Neural cell (in vitro differentiated cells): ENCODE data around the gene ELFN1. TPM values are rescaled to one million over a fixed set of nuclear protein-coding genes. Genes with fewer than 3 reads are reported as not detected.

Source experiments
- H2AFZ ChIP-seq: fragments of 200-600, 300-800 bp; sonication (generic), shearing (Covaris generic); 2 replicates; pipeline ENCODE4 v1.6.0; 2014; ENCODE audit warnings: low read depth, mild to moderate bottlenecking, antibody characterized with exemption, low read length, moderate library complexity
- H3F3A ChIP-seq: fragments of 200-600 bp; shearing (Covaris generic); 2 replicates; pipeline ENCODE4 v1.6.1; 2016; ENCODE audit warnings: mild to moderate bottlenecking, moderate library complexity, mixed read lengths, antibody characterized with exemption, low read length; ENCODE audit not compliant: insufficient read depth, poor library complexity, severe bottlenecking
- H3K27ac ChIP-seq: fragments of 200-600, 300-800 bp; sonication (generic), shearing (Covaris generic); 2 replicates; pipeline ENCODE4 v1.5.1; 2014; ENCODE audit warnings: mild to moderate bottlenecking, low read length, moderate library complexity
- H3K27me3 ChIP-seq: fragments of 300-800, 200-600 bp; sonication (generic), shearing (Covaris generic); 2 replicates; pipeline ENCODE4 v1.6.0; 2014; ENCODE audit warnings: mild to moderate bottlenecking, low read depth, low read length, moderate library complexity; ENCODE audit not compliant: insufficient read depth
- H3K36me3 ChIP-seq: fragments of 300-800, 200-600 bp; sonication (generic), shearing (Covaris generic); 2 replicates; pipeline ENCODE4 v1.5.1; 2014; ENCODE audit warnings: mild to moderate bottlenecking, antibody characterized with exemption, low read length, moderate library complexity; ENCODE audit not compliant: insufficient read depth
- H3K4me2 ChIP-seq: fragments of 300-800, 200-600 bp; sonication (generic), shearing (Covaris generic); 2 replicates; pipeline ENCODE4 v1.6.0; 2014; ENCODE audit warnings: mild to moderate bottlenecking, low read length
- H3K4me3 ChIP-seq: fragments of 300-800, 200-600 bp; sonication (generic), shearing (Covaris generic); 2 replicates; pipeline ENCODE4 v1.5.1; 2014; ENCODE audit warnings: mild to moderate bottlenecking, low read length, moderate library complexity
- H3K79me2 ChIP-seq: fragments of 200-600 bp; shearing (Covaris generic); replicated peaks from 2 replicates; pipeline ENCODE4 v1.6.0; 2014; ENCODE audit warnings: mild to moderate bottlenecking, low read length, moderate library complexity; ENCODE audit not compliant: insufficient read depth
- H3K9ac ChIP-seq: fragments of 300-800, 200-600 bp; sonication (generic), shearing (Covaris generic); 2 replicates; pipeline ENCODE4 v1.6.1; 2016; ENCODE audit warnings: mild to moderate bottlenecking, low read length, mixed read lengths
- H3K9me2 ChIP-seq: fragments of 200-600 bp; shearing (Covaris generic); 2 replicates; pipeline ENCODE4 v1.6.1; 2016; ENCODE audit warnings: mild to moderate bottlenecking, low read length, mixed read lengths; ENCODE audit not compliant: insufficient read depth
- H3K9me3 ChIP-seq: fragments of 200-600, 300-800 bp; sonication (generic), shearing (Covaris generic); 2 replicates; pipeline ENCODE4 v1.6.1; 2016; ENCODE audit warnings: mild to moderate bottlenecking, mixed run types, low read length, moderate library complexity, mixed read lengths
- H4K20me1 ChIP-seq: fragments of 200-600 bp; shearing (Covaris generic); 2 replicates; pipeline ENCODE4 v1.6.1; 2016; ENCODE audit warnings: mild to moderate bottlenecking, mixed run types; ENCODE audit not compliant: insufficient read depth
- CTCF ChIP-seq: fragments of 450-650 bp; IDR thresholded peaks from 2 replicates; pipeline ENCODE4 v1.5.1; 2014; ENCODE audit warnings: antibody characterized with exemption, mild to moderate bottlenecking, moderate library complexity; ENCODE audit not compliant: poor library complexity, severe bottlenecking
- EP300 ChIP-seq: fragments of 450-650 bp; conservative IDR thresholded peaks from 2 replicates; pipeline ENCODE4 v1.6.1; 2014; ENCODE audit warnings: antibody characterized with exemption, mild to moderate bottlenecking, moderate library complexity; ENCODE audit not compliant: poor library complexity, severe bottlenecking
- EZH2 ChIP-seq: fragments of 200-600, 300-800 bp; shearing (Covaris generic), sonication (generic); IDR thresholded peaks from 2 replicates; pipeline ENCODE4 v1.6.1; 2014; ENCODE audit warnings: antibody characterized with exemption, low read length, borderline replicate concordance, mild to moderate bottlenecking; ENCODE audit not compliant: insufficient read depth, poor library complexity, severe bottlenecking
- MXI1 ChIP-seq: fragments of 450-650 bp; conservative IDR thresholded peaks from 2 replicates; pipeline ENCODE4 v1.6.1; 2014; ENCODE audit warnings: antibody characterized with exemption, mild to moderate bottlenecking; ENCODE audit not compliant: poor library complexity, severe bottlenecking
- POLR2AphosphoS5 ChIP-seq: IDR thresholded peaks from 2 replicates; pipeline ENCODE4 v1.6.1; 2012
- RAD21 ChIP-seq: fragments of 450-650 bp; conservative IDR thresholded peaks from 2 replicates; pipeline ENCODE4 v1.6.1; 2014; ENCODE audit warnings: antibody characterized with exemption, mild to moderate bottlenecking, moderate library complexity
- REST ChIP-seq: IDR thresholded peaks from 2 replicates; pipeline ENCODE4 v1.6.1; 2012; ENCODE audit warnings: borderline replicate concordance
- SMC3 ChIP-seq: fragments of 450-650 bp; conservative IDR thresholded peaks from 2 replicates; pipeline ENCODE4 v1.6.1; 2014; ENCODE audit warnings: antibody characterized with exemption, mild to moderate bottlenecking, moderate library complexity; ENCODE audit not compliant: poor library complexity
- TAF1 ChIP-seq: IDR thresholded peaks from 2 replicates; pipeline ENCODE4 v1.6.1; 2012; ENCODE audit warnings: low read depth
- polyA plus RNA-seq: library from polyadenylated mRNA; depleted of rRNA; stranded (reverse); fragments of >200 nt; gene quantifications from 2 replicates; pipeline ENCODE4 v1.2.3, GENCODE V29; 2014

Gene ELFN1
- polyA plus RNA-seq, 1 donor from 2014 or later, result 11.8 TPM

DNA sequence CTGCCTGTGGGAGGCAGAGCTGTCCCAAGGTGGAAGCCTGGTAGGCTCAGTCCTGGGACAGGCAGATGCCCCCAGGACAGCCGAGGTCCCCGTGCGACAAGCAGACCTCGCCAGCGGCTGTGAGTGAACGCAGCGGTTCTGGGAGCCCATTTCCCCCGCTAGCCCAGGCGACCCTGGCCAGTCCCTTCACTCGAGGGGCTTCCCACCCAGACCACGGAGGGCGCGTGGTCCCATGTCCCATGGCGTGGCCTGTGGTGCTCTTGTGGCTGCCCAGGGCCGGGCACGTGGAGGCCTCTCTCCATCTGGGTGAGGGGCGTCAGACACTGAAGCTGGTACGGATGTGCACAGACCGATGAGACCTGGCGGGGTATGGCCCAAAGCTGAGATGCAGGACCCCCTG, 67.9 kb downstream of the ELFN1 start:
- Histone ChIP-seq H4K20me1 (no peaks in the 10 kb centered on the region), H3K27me3 (no peaks in the 10 kb centered on the region), H3F3A (no peaks in the 10 kb centered on the region), H3K79me2 (no peaks in the 10 kb centered on the region), H3K4me2 (no peak overlapping the region), H3K9me3 (no peaks in the 10 kb centered on the region), H3K9ac (no peak overlapping the region), H2AFZ (no peak overlapping the region), H3K36me3 (no peaks in the 10 kb centered on the region), H3K27ac (no peak overlapping the region), H3K4me3 (no peak overlapping the region), H3K9me2 (no peaks in the 10 kb centered on the region)
- TF ChIP-seq CTCF, result no peak
- TF ChIP-seq MXI1, result no peak
- no peak for TF ChIP-seq EZH2
- TF ChIP-seq EP300, result no peak
- no peak for TF ChIP-seq SMC3
- TF ChIP-seq RAD21, result no peak
- no peak for TF ChIP-seq REST
- no peak for TF ChIP-seq POLR2AphosphoS5
- TF ChIP-seq TAF1, result no peak

- no peaks in the 10 kb centered on the region for H3K36me3 ChIP-seq
- H3K79me2 ChIP-seq, result no peaks in the 10 kb centered on the region
- H3K27ac ChIP-seq, result no peak overlapping the region
These were observed 68.4 kb downstream of the ELFN1 start for GRCh38 chr7:1738511-1738910.

More at GRCh38 chr7:1738511-1738910, 68.4 kb downstream of the ELFN1 start:
- Histone ChIP-seq H4K20me1 (no peaks in the 10 kb centered on the region), H3F3A (no peaks in the 10 kb centered on the region), H3K9ac (no peak overlapping the region), H3K9me2 (no peaks in the 10 kb centered on the region), H3K9me3 (no peaks in the 10 kb centered on the region), H3K27me3 (no peaks in the 10 kb centered on the region), H3K4me2 (no peak overlapping the region), H2AFZ (no peak overlapping the region), H3K4me3 (no peak overlapping the region)
- no peak for TF ChIP-seq TAF1
- TF ChIP-seq MXI1, result no peak
- TF ChIP-seq REST, result no peak
- TF ChIP-seq EZH2, result no peak
- TF ChIP-seq EP300, result no peak
- no peak for TF ChIP-seq POLR2AphosphoS5
- no peak for TF ChIP-seq SMC3
- TF ChIP-seq RAD21, result no peak
- no peak for TF ChIP-seq CTCF
